K562 (cell line): ENCODE data around the gene CD274.

Source experiments
- RFX1 ChIP-seq: fragments of 450-650 bp; IDR thresholded peaks from 2 replicates; pipeline ENCODE4 v1.6.1; 2016; ENCODE audit warnings: mild to moderate bottlenecking, moderate library complexity
- YY1 ChIP-seq, 3 experiments: IDR thresholded peaks; 2 replicates each; pipeline ENCODE4 v1.6.1; 2011; ENCODE audit warnings: low read length in 2 of 3, mild to moderate bottlenecking in 2 of 3, moderate library complexity in 2 of 3, borderline replicate concordance in 1 of 3, control low read depth in 1 of 3, low read depth in 1 of 3; ENCODE audit not compliant: insufficient read depth in 3 of 3, insufficient replicate concordance in 2 of 3, control insufficient read depth in 1 of 3, insufficient read length in 1 of 3; ENCODE audit errors: extremely low read depth in 1 of 3
- ZKSCAN8 ChIP-seq: fragments of 200-800 bp; sonication (Bioruptor generic); IDR thresholded peaks from 2 replicates; pipeline ENCODE4 v1.6.1; 2016; ENCODE audit warnings: missing genetic modification characterization, missing compliant biosample characterization
- ZZZ3 ChIP-seq: fragments of 450-650 bp; IDR thresholded peaks from 2 replicates; pipeline ENCODE4 v1.6.1; 2016; ENCODE audit warnings: antibody characterized with exemption, mild to moderate bottlenecking, moderate library complexity
- TF ChIP-seq, protein P1 (sequence below), 3 experiments: IDR thresholded peaks in 2 of 3; conservative IDR thresholded peaks in 1 of 3; 2 replicates each; pipeline ENCODE4 v1.5.1; 2011 to 2012; ENCODE audit warnings: low read length in 3 of 3, mild to moderate bottlenecking in 3 of 3, control low read depth in 2 of 3, improper control_type of control experiment in 1 of 3, inconsistent platforms in 1 of 3, low read depth in 1 of 3, mixed read lengths in 1 of 3, moderate library complexity in 1 of 3; ENCODE audit not compliant: insufficient read depth in 2 of 3
- TF ChIP-seq, protein P2 (sequence below): fragments of 150-350 bp; conservative IDR thresholded peaks from 2 replicates; pipeline ENCODE4 v1.6.1; 2014; ENCODE audit warnings: low read length

DNA sequence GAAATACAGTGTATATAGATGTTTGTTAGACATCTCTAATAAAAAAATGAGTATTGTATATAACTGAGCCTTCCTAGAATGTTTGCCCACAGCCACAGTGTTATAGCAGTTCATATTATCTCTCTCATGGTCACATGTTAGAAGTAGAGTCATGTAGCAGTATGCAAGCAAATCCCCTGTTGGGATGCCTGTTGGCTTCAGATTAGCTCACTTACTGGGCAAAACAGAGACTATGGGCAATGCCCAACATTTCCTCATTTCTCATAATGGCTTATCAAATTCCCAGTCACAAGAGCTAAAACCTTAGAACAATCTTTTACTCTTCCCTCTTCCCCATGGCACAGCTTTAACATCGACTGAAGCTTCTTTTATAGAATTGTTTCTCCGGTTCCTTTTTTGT is 33.0 kb downstream of the CD274 start:
- TF ChIP-seq, protein P1, sequence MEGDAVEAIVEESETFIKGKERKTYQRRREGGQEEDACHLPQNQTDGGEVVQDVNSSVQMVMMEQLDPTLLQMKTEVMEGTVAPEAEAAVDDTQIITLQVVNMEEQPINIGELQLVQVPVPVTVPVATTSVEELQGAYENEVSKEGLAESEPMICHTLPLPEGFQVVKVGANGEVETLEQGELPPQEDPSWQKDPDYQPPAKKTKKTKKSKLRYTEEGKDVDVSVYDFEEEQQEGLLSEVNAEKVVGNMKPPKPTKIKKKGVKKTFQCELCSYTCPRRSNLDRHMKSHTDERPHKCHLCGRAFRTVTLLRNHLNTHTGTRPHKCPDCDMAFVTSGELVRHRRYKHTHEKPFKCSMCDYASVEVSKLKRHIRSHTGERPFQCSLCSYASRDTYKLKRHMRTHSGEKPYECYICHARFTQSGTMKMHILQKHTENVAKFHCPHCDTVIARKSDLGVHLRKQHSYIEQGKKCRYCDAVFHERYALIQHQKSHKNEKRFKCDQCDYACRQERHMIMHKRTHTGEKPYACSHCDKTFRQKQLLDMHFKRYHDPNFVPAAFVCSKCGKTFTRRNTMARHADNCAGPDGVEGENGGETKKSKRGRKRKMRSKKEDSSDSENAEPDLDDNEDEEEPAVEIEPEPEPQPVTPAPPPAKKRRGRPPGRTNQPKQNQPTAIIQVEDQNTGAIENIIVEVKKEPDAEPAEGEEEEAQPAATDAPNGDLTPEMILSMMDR (IDR thresholded peaks at IDR 0.05 in 2 of 3, conservative IDR thresholded peaks at IDR 0.05 in 1 of 3; ENCODE audit: insufficient read depth in 2 of 3, low read depth in 1 of 3, low read length in 3 of 3), result no peak
- TF ChIP-seq YY1 (IDR thresholded peaks at IDR 0.05; ENCODE audit: borderline replicate concordance in 1 of 3, control insufficient read depth in 1 of 3, extremely low read depth in 1 of 3, insufficient read depth in 3 of 3, insufficient read length in 1 of 3, insufficient replicate concordance in 2 of 3, low read depth in 1 of 3, low read length in 2 of 3) (no peak), RFX1 (no peak), ZZZ3 (no peak), ZKSCAN8 (no peak)
- TF ChIP-seq, protein P2, sequence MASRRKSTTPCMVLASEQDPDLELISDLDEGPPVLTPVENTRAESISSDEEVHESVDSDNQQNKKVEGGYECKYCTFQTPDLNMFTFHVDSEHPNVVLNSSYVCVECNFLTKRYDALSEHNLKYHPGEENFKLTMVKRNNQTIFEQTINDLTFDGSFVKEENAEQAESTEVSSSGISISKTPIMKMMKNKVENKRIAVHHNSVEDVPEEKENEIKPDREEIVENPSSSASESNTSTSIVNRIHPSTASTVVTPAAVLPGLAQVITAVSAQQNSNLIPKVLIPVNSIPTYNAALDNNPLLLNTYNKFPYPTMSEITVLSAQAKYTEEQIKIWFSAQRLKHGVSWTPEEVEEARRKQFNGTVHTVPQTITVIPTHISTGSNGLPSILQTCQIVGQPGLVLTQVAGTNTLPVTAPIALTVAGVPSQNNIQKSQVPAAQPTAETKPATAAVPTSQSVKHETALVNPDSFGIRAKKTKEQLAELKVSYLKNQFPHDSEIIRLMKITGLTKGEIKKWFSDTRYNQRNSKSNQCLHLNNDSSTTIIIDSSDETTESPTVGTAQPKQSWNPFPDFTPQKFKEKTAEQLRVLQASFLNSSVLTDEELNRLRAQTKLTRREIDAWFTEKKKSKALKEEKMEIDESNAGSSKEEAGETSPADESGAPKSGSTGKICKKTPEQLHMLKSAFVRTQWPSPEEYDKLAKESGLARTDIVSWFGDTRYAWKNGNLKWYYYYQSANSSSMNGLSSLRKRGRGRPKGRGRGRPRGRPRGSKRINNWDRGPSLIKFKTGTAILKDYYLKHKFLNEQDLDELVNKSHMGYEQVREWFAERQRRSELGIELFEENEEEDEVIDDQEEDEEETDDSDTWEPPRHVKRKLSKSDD, result no peak
